Measurements from ENCODE around the gene UBTD2. TPM values are rescaled to one million over a fixed set of nuclear protein-coding genes. Genes with fewer than 3 reads are reported as not detected.

UBTD2 gene
- total and polyA plus RNA-seq, 10 of the 15 experiments (the other 5 are each of a cell fraction or from before 2014, with no cell fraction given) = 7.7 to 30.5 (median 19.4) TPM

- RAD21 ChIA-PET (ENCODE audit: unreplicated experiment) = interaction anchor here (0.8 to 9.9 kb wide), 9 partner anchors 7 to 172 kb away, joined by 3 to 158 read pairs (median 4); partner anchors contain the start of genes FBXW11 and STK10
- peak; percentile 49 for ATAC-seq
- Histone ChIP-seq H3K27ac (ENCODE audit: control insufficient read depth, insufficient read depth) (peak overlapping the region; percentile 96), H2AFZ (ENCODE audit: control insufficient read depth, low read depth, low read length) (peak overlapping the region; percentile 19; the same call in 1 of the 2 replicates), H3K4me3 (peak overlapping the region; percentile 61), H3K4me2 (ENCODE audit: control insufficient read depth, insufficient read depth) (peak overlapping the region; percentile 100), H3K9ac (ENCODE audit: control insufficient read depth, insufficient read depth, low read length) (peak overlapping the region; percentile 84), H3K79me2 (ENCODE audit: control insufficient read depth, insufficient read depth, low read length) (peaks cover 95% of the 10 kb centered on the region), H3K4me1 (ENCODE audit: control insufficient read depth, insufficient read depth, low read length) (peaks cover 78% of the 10 kb centered on the region), H3K27me3 (replicated peaks in 1 of 2; ENCODE audit: control insufficient read depth in 2 of 2, insufficient read depth in 2 of 2, low read length in 1 of 2) (no peaks in the 10 kb centered on the region), H3K36me3 (ENCODE audit: control insufficient read depth in 2 of 2, insufficient read depth in 2 of 2, low read length in 1 of 2) (peaks cover 1 to 14% of the 10 kb centered on the region in 2 experiments), H3K9me3 (replicated peaks; ENCODE audit: control insufficient read depth, insufficient read depth, low read length) (no peaks in the 10 kb centered on the region; the same call in 2 of the 3 replicates), H4K20me1 (ENCODE audit: control insufficient read depth, insufficient read depth) (no peaks in the 10 kb centered on the region)
- peak; percentile 38 for FAIRE-seq
- CTCF ChIA-PET = interaction anchor here (0.6 to 2.0 kb wide), 7 partner anchors 8 to 73 kb away, joined by 3 to 9 read pairs (median 5); partner anchors contain the start of gene STK10
- intact Hi-C loops (cut with micrococcal nuclease; ENCODE audit: unreplicated experiment) = loop anchor here (1.0 to 2.0 kb wide), 2 partner anchors 28 to 65 kb away; no protein-coding TSS in a partner anchor
- SMC1A ChIA-PET (ENCODE audit: uncharacterized antibody, unreplicated experiment) = interaction anchor here (0.9 to 3.5 kb wide), 11 partner anchors 8 to 120 kb away, joined by 3 to 19 read pairs (median 6); no protein-coding TSS in a partner anchor
- POLR2A ChIA-PET = interaction anchor here (0.5 to 2.0 kb wide), 8 partner anchors 8 to 68 kb away, joined by 3 to 12 read pairs (median 5); partner anchors contain the start of gene STK10
- in situ Hi-C loops (cut with MboI) = loop anchor here (5.0 kb wide), 1 partner anchor 67 kb away; no protein-coding TSS in a partner anchor
- peak; percentile 71 for DNase-seq (ENCODE audit: low read depth, low spot score)
- BruUV-seq (replicated peaks) = TSS peak; percentile 15
- WGBS (ENCODE audit: insufficient coverage, insufficient replicate concordance, low lambda C conversion rate, missing lambda C conversion rate) = 4% methylated on average over 18 of the region's 18 CpGs
- peak; percentile 73; the same call in 1 of the 2 replicates for TF ChIP-seq CHD2 (IDR thresholded peaks at IDR 0.05; ENCODE audit: borderline replicate concordance, low read depth, low read length)
- TF ChIP-seq IRF4 (IDR thresholded peaks at IDR 0.05; ENCODE audit: low read depth, low read length) = peak; percentile 52; the same call in 1 of the 2 replicates
- peak; percentile 70 for TF ChIP-seq POLR2A (IDR thresholded peaks at IDR 0.05; ENCODE audit: low read depth, low read length)
- peak; percentile 85 for TF ChIP-seq GATAD2B (conservative IDR thresholded peaks at IDR 0.05; ENCODE audit: low read depth)
- peak; percentile 88 for TF ChIP-seq NR2F1 (conservative IDR thresholded peaks at IDR 0.05)
- no peak for TF ChIP-seq MTA3 (IDR thresholded peaks at IDR 0.05; ENCODE audit: borderline replicate concordance, low read length)
- TF ChIP-seq BHLHE40 (IDR thresholded peaks at IDR 0.05; ENCODE audit: borderline replicate concordance in 1 of 2, low read depth in 2 of 2, low read length in 1 of 2) = peak; percentile 62 to 81; a peak in 3 of 4 replicates
- peak; percentile 39 for TF ChIP-seq DPF2 (IDR thresholded peaks at IDR 0.05)
- TF ChIP-seq REST (IDR thresholded peaks at IDR 0.05; ENCODE audit: low read depth, low read length) = 0 out of 2 replicates have a peak, but pooled peaks have one; percentile 13
- TF ChIP-seq USF1 (IDR thresholded peaks at IDR 0.05; ENCODE audit: borderline replicate concordance, extremely low read length, insufficient read depth, low read depth, low read length) = no peak
- TF ChIP-seq MTA2 (IDR thresholded peaks at IDR 0.05; ENCODE audit: low read depth) = peak; percentile 70
- TF ChIP-seq, protein P1, sequence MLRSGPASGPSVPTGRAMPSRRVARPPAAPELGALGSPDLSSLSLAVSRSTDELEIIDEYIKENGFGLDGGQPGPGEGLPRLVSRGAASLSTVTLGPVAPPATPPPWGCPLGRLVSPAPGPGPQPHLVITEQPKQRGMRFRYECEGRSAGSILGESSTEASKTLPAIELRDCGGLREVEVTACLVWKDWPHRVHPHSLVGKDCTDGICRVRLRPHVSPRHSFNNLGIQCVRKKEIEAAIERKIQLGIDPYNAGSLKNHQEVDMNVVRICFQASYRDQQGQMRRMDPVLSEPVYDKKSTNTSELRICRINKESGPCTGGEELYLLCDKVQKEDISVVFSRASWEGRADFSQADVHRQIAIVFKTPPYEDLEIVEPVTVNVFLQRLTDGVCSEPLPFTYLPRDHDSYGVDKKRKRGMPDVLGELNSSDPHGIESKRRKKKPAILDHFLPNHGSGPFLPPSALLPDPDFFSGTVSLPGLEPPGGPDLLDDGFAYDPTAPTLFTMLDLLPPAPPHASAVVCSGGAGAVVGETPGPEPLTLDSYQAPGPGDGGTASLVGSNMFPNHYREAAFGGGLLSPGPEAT (IDR thresholded peaks at IDR 0.05; ENCODE audit: low read depth) = peak; percentile 79
- peak; percentile 14; the same call in 1 of the 3 replicates for TF ChIP-seq POU2F2 (IDR thresholded peaks at IDR 0.05; ENCODE audit: borderline replicate concordance, low read depth, low read length)
- TF ChIP-seq ZNF217 (IDR thresholded peaks at IDR 0.05) = peak; percentile 52; the same call in 1 of the 2 replicates
- no peak; the same call in 1 of the 2 replicates for TF ChIP-seq SIN3A (IDR thresholded peaks at IDR 0.05; ENCODE audit: low read depth, low read length)
These were observed 104.3 kb downstream of the UBTD2 start for GRCh38 chr5:172178991-172179989.
